Measurements from ENCODE around the gene ADAMTS2. TPM values are rescaled to one million over a fixed set of nuclear protein-coding genes. Genes with fewer than 3 reads are reported as not detected.

The ADAMTS2 gene
- total RNA-seq, 1 donor from 2014 or later, result 18.8 TPM

DNA sequence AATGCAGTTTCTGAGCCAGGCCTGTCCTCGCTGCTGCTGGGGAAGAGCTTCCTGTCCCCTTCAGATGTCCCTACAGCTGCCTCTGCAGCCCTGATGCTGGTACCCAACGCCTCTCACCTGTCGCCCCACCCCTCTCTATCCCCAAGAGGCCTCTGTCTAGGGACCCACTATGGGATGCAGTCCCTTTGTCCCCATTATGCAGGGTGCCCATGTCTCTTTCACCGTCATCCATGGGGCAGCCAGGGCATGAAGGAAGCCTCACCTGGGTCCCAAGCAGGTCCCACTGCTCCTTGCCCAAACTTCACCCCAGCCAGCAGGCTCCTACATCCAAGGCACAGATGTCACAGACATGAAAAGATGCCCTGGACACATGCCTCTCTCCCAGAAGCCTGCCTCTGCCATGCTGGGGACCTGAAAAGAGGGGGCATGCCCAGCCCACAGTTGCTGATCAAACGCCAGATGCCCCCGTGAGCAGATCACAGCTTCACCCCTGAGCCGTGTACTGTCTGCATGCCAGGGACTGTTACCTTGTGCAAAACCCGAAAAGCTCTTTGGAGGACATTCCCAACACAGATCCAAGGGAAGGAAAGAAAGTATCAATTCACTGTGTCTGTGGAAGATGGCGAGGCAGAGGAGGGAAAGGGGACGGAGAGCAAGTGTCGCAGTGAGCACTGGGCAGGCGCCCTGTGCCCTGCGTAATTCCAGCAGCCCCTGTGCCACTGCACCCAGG, 81.0 kb downstream of the ADAMTS2 start:
- H3K4me2 ChIP-seq (ENCODE audit: low read length), result no peak overlapping the region
- FAIRE-seq, result no peak
- no peak for DNase-seq (ENCODE audit: low read depth)
- no peak overlapping the region for H2AFZ ChIP-seq (ENCODE audit: low read depth, low read length)
- peaks cover 25% of the 10 kb centered on the region for H3K4me1 ChIP-seq (ENCODE audit: insufficient read depth, low read length)
- no peak overlapping the region for H3K9ac ChIP-seq (ENCODE audit: low read length)
- no peaks in the 10 kb centered on the region for H3K79me2 ChIP-seq (ENCODE audit: insufficient read depth, low read length)
- no peak overlapping the region for H3K27ac ChIP-seq (ENCODE audit: low read depth, low read length)
- Mint-ChIP-seq H3K27ac (ENCODE audit: unreplicated experiment) (no peak overlapping the region), H3K36me3 (ENCODE audit: low read depth, unreplicated experiment) (peaks cover 2% of the 10 kb centered on the region), H3K4me1 (ENCODE audit: low read depth, unreplicated experiment) (no peaks in the 10 kb centered on the region), H3K4me3 (ENCODE audit: unreplicated experiment) (no peak overlapping the region), H3K27me3 (ENCODE audit: low read depth, unreplicated experiment) (peaks cover 14% of the 10 kb centered on the region), H3K9me3 (ENCODE audit: unreplicated experiment) (no peaks in the 10 kb centered on the region)
- H3K36me3 ChIP-seq (ENCODE audit: insufficient read depth, low read length), result no peaks in the 10 kb centered on the region
- no peaks in the 10 kb centered on the region for H3K27me3 ChIP-seq (ENCODE audit: insufficient read depth, low read length)
- H4K20me1 ChIP-seq (ENCODE audit: insufficient read depth, low read length), result no peaks in the 10 kb centered on the region
- no peak overlapping the region for H3K4me3 ChIP-seq (ENCODE audit: insufficient read depth, low read depth, low read length)
- no peaks in the 10 kb centered on the region for H3K9me3 ChIP-seq (ENCODE audit: insufficient read depth, low read depth, low read length)
- TF ChIP-seq EZH2 (IDR thresholded peaks at IDR 0.05; ENCODE audit: insufficient read depth, low read length), result no peak
- TF ChIP-seq, protein P1, sequence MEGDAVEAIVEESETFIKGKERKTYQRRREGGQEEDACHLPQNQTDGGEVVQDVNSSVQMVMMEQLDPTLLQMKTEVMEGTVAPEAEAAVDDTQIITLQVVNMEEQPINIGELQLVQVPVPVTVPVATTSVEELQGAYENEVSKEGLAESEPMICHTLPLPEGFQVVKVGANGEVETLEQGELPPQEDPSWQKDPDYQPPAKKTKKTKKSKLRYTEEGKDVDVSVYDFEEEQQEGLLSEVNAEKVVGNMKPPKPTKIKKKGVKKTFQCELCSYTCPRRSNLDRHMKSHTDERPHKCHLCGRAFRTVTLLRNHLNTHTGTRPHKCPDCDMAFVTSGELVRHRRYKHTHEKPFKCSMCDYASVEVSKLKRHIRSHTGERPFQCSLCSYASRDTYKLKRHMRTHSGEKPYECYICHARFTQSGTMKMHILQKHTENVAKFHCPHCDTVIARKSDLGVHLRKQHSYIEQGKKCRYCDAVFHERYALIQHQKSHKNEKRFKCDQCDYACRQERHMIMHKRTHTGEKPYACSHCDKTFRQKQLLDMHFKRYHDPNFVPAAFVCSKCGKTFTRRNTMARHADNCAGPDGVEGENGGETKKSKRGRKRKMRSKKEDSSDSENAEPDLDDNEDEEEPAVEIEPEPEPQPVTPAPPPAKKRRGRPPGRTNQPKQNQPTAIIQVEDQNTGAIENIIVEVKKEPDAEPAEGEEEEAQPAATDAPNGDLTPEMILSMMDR (IDR thresholded peaks at IDR 0.05; ENCODE audit: insufficient read depth, low read depth, low read length), result no peak

DNA sequence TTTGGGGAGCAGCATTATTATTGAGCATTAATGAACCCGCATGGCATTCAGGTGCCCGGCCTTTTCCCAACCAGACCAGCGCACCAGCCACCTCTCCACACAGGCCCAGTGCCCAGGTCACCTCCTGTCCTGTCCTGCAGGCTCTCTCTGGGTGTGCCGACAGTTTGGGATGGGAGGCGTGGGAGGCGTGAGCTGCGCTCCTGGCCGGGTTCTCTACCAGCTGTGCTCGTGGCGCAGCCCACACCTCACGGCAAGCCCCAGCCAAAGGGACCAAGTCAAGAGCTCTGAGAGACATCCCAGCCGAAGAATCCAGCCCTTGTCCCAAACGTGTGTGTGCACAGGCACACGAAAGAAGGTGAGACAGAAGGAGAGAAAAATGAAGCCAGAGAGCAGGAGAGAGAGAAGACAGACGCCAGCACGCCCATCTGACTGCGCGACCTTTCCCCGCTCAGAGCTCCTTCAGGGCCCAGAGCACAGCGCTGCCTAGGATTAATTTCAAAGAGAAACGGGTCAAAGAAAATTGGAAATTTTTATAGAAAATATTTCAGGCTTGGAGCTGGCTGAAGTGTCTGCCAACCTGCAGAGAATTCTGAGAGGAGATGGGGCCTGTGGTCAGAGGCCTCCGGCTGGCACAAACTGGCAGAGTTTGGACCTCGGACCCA, 81.7 kb downstream of the ADAMTS2 start:
- Histone ChIP-seq H3K9ac (ENCODE audit: low read length) (no peak overlapping the region), H3K79me2 (ENCODE audit: insufficient read depth, low read length) (no peaks in the 10 kb centered on the region)
- no peak overlapping the region for H3K27ac Mint-ChIP-seq (ENCODE audit: unreplicated experiment)

More for the DNA sequence above, 81.7 kb downstream of the ADAMTS2 start:
- no peak overlapping the region for H3K4me3 Mint-ChIP-seq (ENCODE audit: unreplicated experiment)
- peaks cover 14% of the 10 kb centered on the region for H3K27me3 Mint-ChIP-seq (ENCODE audit: low read depth, unreplicated experiment)
- TF ChIP-seq, protein P1 (IDR thresholded peaks at IDR 0.05; ENCODE audit: insufficient read depth, low read depth, low read length), result no peak
- no peak for TF ChIP-seq EZH2 (IDR thresholded peaks at IDR 0.05; ENCODE audit: insufficient read depth, low read length)
- no peaks in the 10 kb centered on the region for H3K4me1 Mint-ChIP-seq (ENCODE audit: low read depth, unreplicated experiment)
- no peaks in the 10 kb centered on the region for H3K36me3 ChIP-seq (ENCODE audit: insufficient read depth, low read length)
- no peaks in the 10 kb centered on the region for H3K9me3 Mint-ChIP-seq (ENCODE audit: unreplicated experiment)
- FAIRE-seq (no peak), DNase-seq (ENCODE audit: low read depth) (no peak)
- no peaks in the 10 kb centered on the region for H3K27me3 ChIP-seq (ENCODE audit: insufficient read depth, low read length)
- H4K20me1 ChIP-seq (ENCODE audit: insufficient read depth, low read length), result no peaks in the 10 kb centered on the region
- peaks cover 2% of the 10 kb centered on the region for H3K36me3 Mint-ChIP-seq (ENCODE audit: low read depth, unreplicated experiment)
- no peak overlapping the region for H3K27ac ChIP-seq (ENCODE audit: low read depth, low read length)
- no peak overlapping the region for H2AFZ ChIP-seq (ENCODE audit: low read depth, low read length)
- no peak overlapping the region for H3K4me2 ChIP-seq (ENCODE audit: low read length)
- H3K4me3 ChIP-seq (ENCODE audit: insufficient read depth, low read depth, low read length), result no peak overlapping the region
- H3K4me1 ChIP-seq (ENCODE audit: insufficient read depth, low read length), result peaks cover 26% of the 10 kb centered on the region
- no peaks in the 10 kb centered on the region for H3K9me3 ChIP-seq (ENCODE audit: insufficient read depth, low read depth, low read length)

Data from astrocyte (in vitro differentiated cells and primary cell).